Motor neuron (in vitro differentiated cells): ENCODE measurements around the gene ZBTB11. TPM values are rescaled to one million over a fixed set of nuclear protein-coding genes. Genes with fewer than 3 reads are reported as not detected.

Experiments used
- ATAC-seq, 8 experiments: fragments of 200-7000 bp; cut with Tn5 transposase; replicated peaks in 6 of 8; 2 replicates each; pipeline ENCODE4 v1.8.0; 2021; ENCODE audit warnings: mild to moderate bottlenecking in 8 of 8, moderate library complexity in 8 of 8
- H3K27ac ChIP-seq, 2 donors: fragments of 250-450 bp; sonication (Bioruptor Pico); 2 replicates each; pipeline ENCODE4 v1.9.0; 2021; ENCODE audit warnings: antibody characterized with exemption in 2 of 2, mild to moderate bottlenecking in 2 of 2, moderate library complexity in 1 of 2
- H3K4me1 ChIP-seq, 2 donors: fragments of 250-450 bp; sonication (Bioruptor Pico); replicated peaks in 1 of 2; 2 replicates each; pipeline ENCODE4 v1.6.1; 2021; ENCODE audit warnings: antibody characterized with exemption in 2 of 2, mild to moderate bottlenecking in 2 of 2, moderate library complexity in 1 of 2
- H3K4me3 ChIP-seq, 5 donors: fragments of 250-450 bp; sonication (Bioruptor Pico); 2 replicates each; pipeline ENCODE4 v1.9.0; 2021; ENCODE audit warnings: antibody characterized with exemption in 5 of 5, mild to moderate bottlenecking in 5 of 5, moderate library complexity in 4 of 5
- WGBS, 10 experiments: fragments of 450-650 bp; shearing (Covaris generic); methylation state at CpG; one replicate each; pipeline ENCODE4 v1.0.0; 2022; 5-methylcytosine and 5-hydroxymethylcytosine counted together
- in situ Hi-C, 9 experiments: fragments of 400-800 bp; cut with MboI; loops; one replicate each; pipeline ENCODE4 v1.15.0; 2021; ENCODE audit warnings: low sequenced_read_pairs in 9 of 9, low pct_unique_long_range_greater_than_20kb in 2 of 9; ENCODE audit not compliant: unreplicated experiment in 9 of 9
- total RNA-seq, 8 experiments: library from RNA; unstranded; fragments of 300-600 nt; gene quantifications; 2 replicates each; pipeline versions ENCODE4 v1.2.3 to v1.2.4, GENCODE V29; 2022

Gene ZBTB11, protein sequence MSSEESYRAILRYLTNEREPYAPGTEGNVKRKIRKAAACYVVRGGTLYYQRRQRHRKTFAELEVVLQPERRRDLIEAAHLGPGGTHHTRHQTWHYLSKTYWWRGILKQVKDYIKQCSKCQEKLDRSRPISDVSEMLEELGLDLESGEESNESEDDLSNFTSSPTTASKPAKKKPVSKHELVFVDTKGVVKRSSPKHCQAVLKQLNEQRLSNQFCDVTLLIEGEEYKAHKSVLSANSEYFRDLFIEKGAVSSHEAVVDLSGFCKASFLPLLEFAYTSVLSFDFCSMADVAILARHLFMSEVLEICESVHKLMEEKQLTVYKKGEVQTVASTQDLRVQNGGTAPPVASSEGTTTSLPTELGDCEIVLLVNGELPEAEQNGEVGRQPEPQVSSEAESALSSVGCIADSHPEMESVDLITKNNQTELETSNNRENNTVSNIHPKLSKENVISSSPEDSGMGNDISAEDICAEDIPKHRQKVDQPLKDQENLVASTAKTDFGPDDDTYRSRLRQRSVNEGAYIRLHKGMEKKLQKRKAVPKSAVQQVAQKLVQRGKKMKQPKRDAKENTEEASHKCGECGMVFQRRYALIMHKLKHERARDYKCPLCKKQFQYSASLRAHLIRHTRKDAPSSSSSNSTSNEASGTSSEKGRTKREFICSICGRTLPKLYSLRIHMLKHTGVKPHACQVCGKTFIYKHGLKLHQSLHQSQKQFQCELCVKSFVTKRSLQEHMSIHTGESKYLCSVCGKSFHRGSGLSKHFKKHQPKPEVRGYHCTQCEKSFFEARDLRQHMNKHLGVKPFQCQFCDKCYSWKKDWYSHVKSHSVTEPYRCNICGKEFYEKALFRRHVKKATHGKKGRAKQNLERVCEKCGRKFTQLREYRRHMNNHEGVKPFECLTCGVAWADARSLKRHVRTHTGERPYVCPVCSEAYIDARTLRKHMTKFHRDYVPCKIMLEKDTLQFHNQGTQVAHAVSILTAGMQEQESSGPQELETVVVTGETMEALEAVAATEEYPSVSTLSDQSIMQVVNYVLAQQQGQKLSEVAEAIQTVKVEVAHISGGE
- 10 to 100 TPM; 15.4 to 95.9 (median 21.7) TPM for total RNA-seq

GRCh38 chr3:101676765-101677435 is at the start of gene ZBTB11:
ZBTB11 (minus strand) TSS chr3:101677132; CDS start chr3:101676914, 218 bp downstream.
- H3K27ac ChIP-seq = peak within 1 kb of the TSS; percentile 88 to 92
- ATAC-seq = peak; percentile 60 to 80 (median 76)
- peak within 1 kb of the TSS; percentile 78 to 79 (median 78) for H3K4me3 ChIP-seq
- in situ Hi-C loops = no loop called here
- WGBS, 10 experiments = 0 to 20% (median 0%) methylated on average over 1 to 17 of the region's 57 CpGs; no CpG with 5 or more reads in 1 of the 10 experiments
- peaks cover 14 to 17% of the 10 kb centered on the region in 2 donors for H3K4me1 ChIP-seq

GRCh38 chr3:101725890-101726275 is 49.0 kb upstream of the ZBTB11 start:
- Histone ChIP-seq H3K4me3 (peak overlapping the region; percentile 66 to 99 (median 86)), H3K27ac (no peak overlapping the region), H3K4me1 (peaks cover 0 to 4% of the 10 kb centered on the region in 2 donors)
- in situ Hi-C loops = no loop called here
- 0 to 67% (median 18%) methylated on average over 1 to 3 of the region's 3 CpGs; no CpG with 5 or more reads in 2 of the 10 experiments for WGBS, 10 experiments
- no peak for ATAC-seq

DNA sequence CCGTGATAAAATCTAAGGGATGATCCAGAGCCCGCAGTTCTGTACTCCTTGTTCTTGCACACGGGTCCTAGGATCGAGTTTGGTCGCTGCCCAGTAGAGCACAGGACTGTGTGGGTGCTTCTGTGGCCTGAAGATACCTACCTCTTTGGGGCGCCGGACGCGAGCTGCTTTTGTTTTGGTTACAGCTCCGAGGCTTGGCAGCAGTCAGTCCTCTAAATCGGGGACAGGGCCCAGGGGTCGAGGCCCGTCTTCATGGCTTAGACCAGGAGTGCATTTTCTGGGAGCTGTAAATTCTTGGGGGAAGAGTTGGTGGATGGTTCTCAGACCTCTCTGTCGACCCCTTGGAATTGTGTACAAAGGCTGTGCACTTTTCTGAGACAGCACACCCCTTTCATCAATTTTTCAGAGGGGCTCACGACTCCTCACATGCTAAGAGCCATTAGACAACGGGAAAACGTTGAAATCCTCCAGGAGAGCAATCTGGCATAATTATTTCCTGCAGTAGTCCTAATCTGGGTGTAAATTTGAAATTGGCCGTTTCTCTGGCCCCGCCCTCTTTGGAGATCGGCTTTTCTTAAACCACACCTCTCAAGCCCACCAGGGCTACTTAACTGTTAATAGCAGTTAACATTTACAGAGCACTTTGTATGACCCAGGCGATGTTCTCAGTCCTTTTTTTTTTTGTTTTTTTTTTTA is 48.4 kb upstream of the ZBTB11 start:
- peak; percentile 7 to 30 (median 20) for ATAC-seq
- in situ Hi-C loops = no loop called here
- peak overlapping the region; percentile 90 to 95 for H3K27ac ChIP-seq
- peak overlapping the region; percentile 66 to 99 (median 86) for H3K4me3 ChIP-seq
- 0 to 14% (median 0%) methylated on average over 1 to 16 of the region's 21 CpGs for WGBS, 10 experiments
- H3K4me1 ChIP-seq = peaks cover 0 to 4% of the 10 kb centered on the region in 2 donors

DNA sequence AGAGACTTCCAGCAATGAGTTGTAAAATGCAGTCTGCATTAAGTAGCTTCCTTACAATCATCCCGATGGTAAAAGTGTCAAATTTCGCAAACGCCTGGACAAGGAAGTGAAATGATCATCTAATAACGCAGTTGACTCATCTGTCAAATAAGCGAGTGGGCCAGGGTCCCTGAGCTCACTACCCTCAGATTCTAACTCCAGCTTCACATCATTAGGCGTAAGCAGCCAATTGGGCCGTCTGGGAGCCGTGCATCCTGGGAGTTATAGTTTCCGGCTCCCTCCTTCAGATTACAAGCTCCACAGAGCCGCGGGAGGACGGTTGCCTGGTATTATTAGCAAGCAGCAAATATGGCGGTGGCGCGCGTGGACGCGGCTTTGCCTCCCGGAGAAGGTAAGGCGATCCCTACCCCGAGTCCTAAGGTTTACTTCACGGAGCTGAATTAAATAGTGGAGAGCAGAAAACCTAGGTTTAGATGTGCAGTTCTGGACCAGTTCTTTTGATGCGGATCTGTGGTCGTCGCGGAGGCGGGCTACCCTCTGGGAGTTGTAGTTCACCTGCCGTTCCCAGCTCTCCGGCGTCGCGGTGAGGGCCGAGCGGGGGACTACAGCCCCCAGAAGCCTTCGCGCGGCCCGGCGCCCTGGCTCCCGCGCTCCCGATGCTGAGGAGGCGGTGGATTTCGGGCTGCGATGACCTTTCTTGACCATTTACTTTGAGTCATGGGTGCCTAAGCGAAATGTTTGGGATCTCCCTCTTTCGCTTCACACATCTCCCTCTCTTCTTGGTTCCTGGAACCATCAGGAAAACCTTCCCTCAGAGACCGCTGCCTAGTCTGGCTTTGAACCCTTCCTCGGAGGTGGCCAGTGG is 47.6 kb upstream of the ZBTB11 start, which contains the start of gene CEP97:
CEP97 (plus strand) TSS at position 286 of the 865 bp plus-strand sequence; CDS start at position 349, 63 bp downstream.
- Histone ChIP-seq H3K27ac (peak within 1 kb of the TSS; percentile 90 to 95), H3K4me1 (peaks cover 0 to 4% of the 10 kb centered on the region in 2 donors), H3K4me3 (peak within 1 kb of the TSS; percentile 66 to 99 (median 86))
- WGBS, 10 experiments = 0 to 4% (median 0%) methylated on average over 5 to 17 of the region's 49 CpGs; no CpG with 5 or more reads in 3 of the 10 experiments
- in situ Hi-C loops = no loop called here
- ATAC-seq = peak; percentile 95 to 98 (median 98)

- 45 to 96% (median 88%) methylated on average over 1 to 7 of the region's 7 CpGs for WGBS, 10 experiments
- no peak for ATAC-seq
- Histone ChIP-seq H3K27ac (no peak overlapping the region), H3K4me3 (no peak overlapping the region), H3K4me1 (peaks cover 0 to 4% of the 10 kb centered on the region in 2 donors)
- in situ Hi-C loops = no loop called here
Measured at GRCh38 chr3:101722394-101723173, 45.7 kb upstream of the ZBTB11 start.

DNA sequence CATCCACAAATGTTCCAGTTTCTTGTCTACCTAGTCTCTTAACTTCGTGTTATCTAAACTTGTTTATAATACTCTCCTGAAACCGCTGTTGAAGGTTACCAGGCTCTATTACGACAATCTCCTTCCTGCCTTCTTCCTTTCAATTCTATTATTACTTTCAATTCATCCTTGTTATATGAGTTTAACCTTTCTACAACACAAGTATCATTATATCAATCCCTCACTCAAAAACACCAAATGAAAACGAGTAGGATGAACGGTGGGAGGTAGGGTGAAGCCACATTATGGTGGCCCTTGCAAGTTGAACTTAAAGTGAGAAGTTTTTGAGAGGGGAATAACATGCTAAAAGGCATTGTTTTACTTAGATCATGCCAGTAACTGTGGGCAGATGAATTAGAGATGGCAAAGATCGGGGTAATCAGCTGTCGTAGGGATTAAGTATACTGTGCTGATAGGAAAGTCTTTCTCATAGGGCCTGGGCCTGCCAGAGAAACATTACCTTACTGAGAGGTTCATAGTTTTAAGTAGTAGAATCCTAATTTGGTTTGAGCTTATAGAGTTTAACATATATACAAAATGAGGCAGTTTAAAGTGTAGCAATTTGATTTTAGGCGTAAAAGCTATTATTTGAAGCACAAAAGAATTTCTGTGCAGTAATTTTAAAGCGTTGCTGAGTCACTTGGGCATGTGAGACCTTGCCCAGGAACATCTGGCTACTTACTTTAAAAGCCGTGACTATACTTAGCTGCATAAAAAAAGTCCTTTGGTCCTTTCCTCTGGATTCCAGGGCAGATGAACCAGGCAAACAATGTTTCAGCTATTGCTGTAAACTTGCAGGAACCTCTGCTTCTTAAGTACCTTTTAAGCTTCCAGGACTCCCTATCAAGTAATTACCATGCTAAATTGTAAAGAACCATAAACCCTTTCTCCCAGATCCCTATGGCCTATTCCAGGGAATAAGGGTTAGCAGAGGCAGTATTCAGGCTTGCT is 44.2 kb upstream of the ZBTB11 start:
- Histone ChIP-seq H3K4me1 (no peaks in the 10 kb centered on the region), H3K27ac (no peak overlapping the region), H3K4me3 (no peak overlapping the region)
- in situ Hi-C loops = no loop called here
- WGBS, 10 experiments = 56 to 91% (median 81%) methylated on average over 3 to 10 of the region's 10 CpGs
- ATAC-seq = peak in 1 of 8 experiments; percentile 27

GRCh38 chr3:101719604-101720185 is 42.8 kb upstream of the ZBTB11 start:
- 86 to 100% (median 100%) methylated on average over 1 to 3 of the region's 3 CpGs; no CpG with 5 or more reads in 5 of the 10 experiments for WGBS, 10 experiments
- Histone ChIP-seq H3K4me1 (no peaks in the 10 kb centered on the region), H3K4me3 (no peak overlapping the region), H3K27ac (no peak overlapping the region)
- in situ Hi-C loops = no loop called here
- ATAC-seq = no peak

DNA sequence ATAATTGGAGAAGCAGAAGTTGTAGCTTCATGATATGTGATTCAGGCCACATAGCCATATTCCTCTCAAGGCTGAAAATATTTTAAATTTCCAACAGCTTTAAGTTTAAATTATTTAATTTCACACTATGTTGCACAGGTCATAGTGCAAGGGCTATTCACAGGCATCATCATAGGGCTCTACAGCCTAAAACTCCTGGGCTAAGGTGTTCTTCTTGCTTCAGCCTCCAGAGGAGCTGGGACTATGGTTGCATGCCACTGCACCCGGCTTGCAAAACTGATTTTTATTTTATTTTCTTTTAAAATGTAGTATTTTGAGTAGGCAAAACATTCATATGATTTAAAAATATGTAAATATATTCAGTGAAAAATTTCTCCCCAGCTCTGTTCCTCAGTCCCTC is 41.5 kb upstream of the ZBTB11 start:
- no peak overlapping the region for H3K27ac ChIP-seq
- peak in 1 of 8 experiments; percentile 68 for ATAC-seq
- no peak overlapping the region for H3K4me3 ChIP-seq
- no peaks in the 10 kb centered on the region for H3K4me1 ChIP-seq
- in situ Hi-C loops = no loop called here
- 13 to 89% (median 78%) methylated on average over 1 of the region's 1 CpG; no CpG with 5 or more reads in 3 of the 10 experiments for WGBS, 10 experiments

- in situ Hi-C loops = no loop called here
- no peak overlapping the region for H3K27ac ChIP-seq
- no peak overlapping the region for H3K4me3 ChIP-seq
- no peaks in the 10 kb centered on the region for H3K4me1 ChIP-seq
- WGBS, 10 experiments = 75 to 100% (median 94%) methylated on average over 2 to 4 of the region's 4 CpGs; no CpG with 5 or more reads in 1 of the 10 experiments
- no peak for ATAC-seq
Measured at GRCh38 chr3:101709126-101709525, 32.2 kb upstream of the ZBTB11 start.
